A549 (cell line): ENCODE data around the gene ANKRD40. TPM values are rescaled to one million over a fixed set of nuclear protein-coding genes. Genes with fewer than 3 reads are reported as not detected.

ENCODE experiments used
- ATAC-seq, 2 experiments: fragments of 200-7000 bp in 1 of 2; fragments of >200 bp in 1 of 2; cut with Nextera tagmentation in 1 of 2; cut with Tn5 transposase in 1 of 2; 3 replicates each; pipeline versions ENCODE4 v1.8.0 to v1.9.1; 2018 to 2020; ENCODE audit warnings: mild to moderate bottlenecking in 1 of 2, moderate library complexity in 1 of 2
- CTCF ChIA-PET: fragments of 300-600 bp; sonication (Branson Sonifier 250); formaldehyde crosslinking; extraction: SDS; loops from one replicate; lab custom pipeline; 2021; ENCODE audit warnings: antibody characterized with exemption, inconsistent platforms; lab: Yijun Ruan, JAX
- POLR2A ChIA-PET: fragments of 350-600 bp; formaldehyde crosslinking; extraction: SDS; loops from one replicate; lab custom pipeline; 2021; ENCODE audit warnings: antibody characterized with exemption, inconsistent platforms; lab: Yijun Ruan, JAX
- DNase-seq, 2 experiments: peaks; one replicate each; pipeline versions ENCODE4 v3.0.0 to v3.0.0-alpha.2; 2011 to 2016; ENCODE audit warnings: low read depth in 1 of 2, low spot score in 1 of 2
- FAIRE-seq: peaks from 2 replicates; lab custom pipeline; 2011; peaks lifted over from hg19 to GRCh38; lab: Jason Lieb, UNC
- H3K27ac ChIP-seq, 2 experiments: fragments of >200 bp; sonication (Bioruptor Twin); formaldehyde crosslinking; 3 replicates each; pipeline ENCODE4 v1.5.1; 2016 to 2017
- H3K4me1 ChIP-seq: fragments of >200 bp; sonication (Bioruptor Twin); formaldehyde crosslinking; 3 replicates; pipeline ENCODE4 v1.6.1; 2016
- H3K4me2 ChIP-seq: fragments of >200 bp; sonication (Bioruptor Twin); formaldehyde crosslinking; 3 replicates; pipeline ENCODE4 v1.6.1; 2016
- H3K4me3 ChIP-seq: fragments of >200 bp; sonication (Bioruptor Twin); formaldehyde crosslinking; 3 replicates; pipeline ENCODE4 v1.5.1; 2016
- H3K9me3 ChIP-seq: fragments of >200 bp; sonication (Bioruptor Twin); formaldehyde crosslinking; 3 replicates; pipeline ENCODE4 v1.6.1; 2016
- CBX8 ChIP-seq: fragments of 200-600 bp; sonication (generic); IDR thresholded peaks from 2 replicates; pipeline ENCODE4 v1.6.1; 2016
- CEBPB ChIP-seq, 2 experiments: fragments of >200 bp in 1 of 2; sonication (Bioruptor Twin) in 1 of 2; formaldehyde crosslinking in 1 of 2; IDR thresholded peaks; 2 replicates each; pipeline ENCODE4 v1.6.1; 2012 to 2016
- CHD2 ChIP-seq: fragments of 150-350 bp; IDR thresholded peaks from 2 replicates; pipeline ENCODE4 v1.6.1; 2014; ENCODE audit warnings: low read length; ENCODE audit not compliant: partially characterized antibody
- CHD4 ChIP-seq: fragments of 200-600 bp; sonication (generic); IDR thresholded peaks from 2 replicates; pipeline ENCODE4 v1.6.1; 2016; ENCODE audit warnings: antibody characterized with exemption, mild to moderate bottlenecking, borderline replicate concordance
- E2F6 ChIP-seq: IDR thresholded peaks from 2 replicates; pipeline ENCODE4 v1.6.1; 2012; ENCODE audit warnings: low read depth, borderline replicate concordance
- FOSL2 ChIP-seq, 2 experiments: fragments of 450-650 bp in 1 of 2; fragments of >200 bp in 1 of 2; sonication (Bioruptor Twin) in 1 of 2; formaldehyde crosslinking; IDR thresholded peaks; 2 replicates each; pipeline versions ENCODE4 v1.5.0 to v1.6.1; 2016 to 2020; ENCODE audit warnings: mild to moderate bottlenecking in 1 of 2, moderate library complexity in 1 of 2
- HES2 ChIP-seq: fragments of >200 bp; sonication (Bioruptor Twin); formaldehyde crosslinking; IDR thresholded peaks from 2 replicates; pipeline ENCODE4 v1.6.1; 2016
- HMGXB4 ChIP-seq: fragments of 250-450 bp; sonication (Bioruptor Pico); IDR thresholded peaks from 2 replicates; pipeline ENCODE4 v1.5.0; 2021; ENCODE audit warnings: mild to moderate bottlenecking, moderate library complexity, borderline replicate concordance
- HOXB13 ChIP-seq: fragments of 250-450 bp; sonication (Bioruptor Pico); IDR thresholded peaks from 2 replicates; pipeline ENCODE4 v1.5.0; 2020; ENCODE audit warnings: low read depth, mild to moderate bottlenecking, moderate library complexity
- JUN ChIP-seq, 2 experiments: fragments of >200 bp; sonication (Bioruptor Twin); formaldehyde crosslinking; IDR thresholded peaks; 2 replicates in 1 of 2; 3 replicates in 1 of 2; pipeline ENCODE4 v1.6.1; 2016 to 2017
- KDM1A ChIP-seq: fragments of 200-600 bp; sonication (generic); IDR thresholded peaks from 2 replicates; pipeline ENCODE4 v1.6.1; 2016; ENCODE audit warnings: low read depth, mild to moderate bottlenecking
- KDM5A ChIP-seq: fragments of 200-600 bp; sonication (generic); IDR thresholded peaks from 2 replicates; pipeline ENCODE4 v1.6.1; 2016; ENCODE audit warnings: antibody characterized with exemption, mild to moderate bottlenecking
- MAFK ChIP-seq: fragments of 450-650 bp; IDR thresholded peaks from 2 replicates; pipeline ENCODE4 v1.6.1; 2014; ENCODE audit not compliant: partially characterized antibody
- NFE2L2 ChIP-seq: fragments of 150-350 bp; conservative IDR thresholded peaks from 2 replicates; pipeline ENCODE4 v1.6.1; 2014; ENCODE audit warnings: low read length
- PHF8 ChIP-seq: fragments of 200-600 bp; sonication (generic); IDR thresholded peaks from 2 replicates; pipeline ENCODE4 v1.6.1; 2016; ENCODE audit warnings: low read depth, mild to moderate bottlenecking, antibody characterized with exemption, moderate library complexity, borderline replicate concordance
- POLR2A ChIP-seq: IDR thresholded peaks from 2 replicates; pipeline ENCODE4 v1.6.1; 2012; ENCODE audit warnings: mild to moderate bottlenecking, low read length
- RAD21 ChIP-seq, 2 experiments: fragments of >200 bp in 1 of 2; sonication (Bioruptor Twin) in 1 of 2; formaldehyde crosslinking in 1 of 2; IDR thresholded peaks in 1 of 2; conservative IDR thresholded peaks in 1 of 2; 2 replicates in 1 of 2; 3 replicates in 1 of 2; pipeline ENCODE4 v1.6.1; 2012 to 2018; ENCODE audit warnings: inconsistent platforms in 1 of 2
- RNF2 ChIP-seq: fragments of 200-600 bp; sonication (generic); IDR thresholded peaks from 2 replicates; pipeline ENCODE4 v1.6.1; 2016; ENCODE audit warnings: low read depth, mild to moderate bottlenecking, antibody characterized with exemption, moderate library complexity, borderline replicate concordance
- TP53 ChIP-seq: fragments of 250-450 bp; sonication (Bioruptor Pico); IDR thresholded peaks from 2 replicates; pipeline ENCODE4 v1.5.0; 2021; ENCODE audit warnings: mild to moderate bottlenecking, moderate library complexity
- ZFP36 ChIP-seq: fragments of 450-650 bp; IDR thresholded peaks from 2 replicates; pipeline ENCODE4 v1.6.1; 2014; ENCODE audit warnings: borderline replicate concordance; ENCODE audit not compliant: partially characterized antibody
- WGBS: methylation state at CpG from one replicate; pipeline ENCODE4 v1.1.6; 2017; ENCODE audit errors: missing lambda C conversion rate; 5-methylcytosine and 5-hydroxymethylcytosine counted together
- polyA plus RNA-seq, 4 experiments: library from polyadenylated mRNA; depleted of rRNA in 3 of 4; stranded (reverse); fragments of >200 nt; fragmentation: RNase III in 1 of 4; extraction: RNeasy Plus Mini Kit Qiagen cat#74134 plus additional on column Dnase treatment in 1 of 4; gene quantifications; 2 replicates in 3 of 4; 3 replicates in 1 of 4; pipeline ENCODE4 v1.2.3, GENCODE V29; 2011 to 2017
- TF ChIP-seq, protein P1 (sequence below): fragments of 250-450 bp; sonication (Bioruptor Pico); IDR thresholded peaks from 2 replicates; pipeline ENCODE4 v1.5.0; 2020; ENCODE audit warnings: low read depth, mild to moderate bottlenecking, moderate library complexity
- TF ChIP-seq, protein P2 (sequence below): fragments of 450-650 bp; IDR thresholded peaks from 2 replicates; pipeline ENCODE4 v1.6.1; 2014; ENCODE audit warnings: antibody characterized with exemption

ANKRD40 gene
- polyA plus RNA-seq, 2 of the 4 experiments (the other 2 are of a cell fraction) = 50.1 to 84.3 TPM

DNA sequence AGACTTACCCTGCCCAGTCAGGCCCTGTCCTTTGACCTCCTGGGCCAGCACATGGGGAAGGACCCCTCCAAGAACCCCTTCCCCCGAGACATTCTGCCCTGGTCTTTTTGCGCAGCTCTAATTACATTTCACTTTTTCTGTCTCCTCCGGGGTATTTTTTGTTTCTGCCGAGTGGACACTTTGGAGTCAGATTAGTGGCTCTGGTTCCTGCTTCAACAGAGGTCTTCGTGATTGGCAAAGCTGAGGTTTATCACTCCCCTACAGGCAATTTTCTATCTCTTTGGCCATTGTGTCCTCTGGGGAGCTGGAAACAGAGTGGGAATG lies 23.5 kb downstream of the ANKRD40 start:
- ChIA-PET CTCF (interaction anchor here (1.0 to 52.6 kb wide), 7 partner anchors 8 to 201 kb away, joined by 3 to 2097 read pairs (median 753); partner anchors contain the start of genes ABCC3 and SPATA20), POLR2A (interaction anchor here (1.0 to 4.8 kb wide), 3 partner anchors 9 to 47 kb away, joined by 5 to 35 read pairs (median 11); no protein-coding TSS in a partner anchor)
- peaks cover 100% of the 10 kb centered on the region for H3K4me1 ChIP-seq
- no peak for FAIRE-seq
- no peak for DNase-seq
- no peak for ATAC-seq
- TF ChIP-seq E2F6 = 0 out of 2 replicates have a peak, but pooled peaks have one; percentile 29
- no peak for TF ChIP-seq PHF8
- TF ChIP-seq MAFK = peak; percentile 92
- no peaks in the 10 kb centered on the region for H3K9me3 ChIP-seq
- H3K4me2 ChIP-seq = peak overlapping the region; percentile 67
- WGBS = 61% methylated on average over 5 of the region's 5 CpGs
- no peak overlapping the region for H3K4me3 ChIP-seq
- H3K27ac ChIP-seq = peak overlapping the region; percentile 97 to 98

DNA sequence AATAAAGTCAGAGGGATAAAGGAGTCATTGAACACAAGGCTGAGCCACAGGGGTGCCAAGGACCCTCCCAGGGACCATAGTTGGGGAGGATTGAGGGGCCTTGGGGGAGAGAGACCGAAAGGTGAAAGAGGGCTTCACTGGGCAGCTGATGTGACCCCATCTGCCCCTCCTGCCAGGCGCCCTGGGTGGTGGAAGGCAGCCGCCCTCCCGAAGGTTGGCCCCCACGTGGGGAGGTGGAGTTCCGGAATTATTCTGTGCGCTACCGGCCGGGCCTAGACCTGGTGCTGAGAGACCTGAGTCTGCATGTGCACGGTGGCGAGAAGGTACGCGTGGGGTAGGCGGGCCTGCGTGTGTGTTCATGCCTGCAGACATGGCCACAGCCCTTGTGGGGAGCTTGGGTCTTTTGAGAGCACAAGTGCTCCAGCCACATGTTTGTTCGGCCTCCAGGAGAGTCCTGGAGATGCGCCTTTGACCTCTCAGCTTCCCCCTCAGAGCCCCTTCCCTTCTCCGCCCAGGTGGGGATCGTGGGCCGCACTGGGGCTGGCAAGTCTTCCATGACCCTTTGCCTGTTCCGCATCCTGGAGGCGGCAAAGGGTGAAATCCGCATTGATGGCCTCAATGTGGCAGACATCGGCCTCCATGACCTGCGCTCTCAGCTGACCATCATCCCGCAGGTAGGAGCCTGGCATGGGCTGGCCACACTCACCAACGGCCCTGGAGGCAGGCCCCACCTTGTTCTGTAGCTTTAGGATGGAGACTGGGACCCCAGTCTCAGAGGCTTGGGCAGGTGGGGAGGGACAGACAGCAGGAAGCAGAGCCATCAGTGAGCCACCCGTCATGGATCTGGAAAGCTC lies 24.1 kb downstream of the ANKRD40 start:
- Histone ChIP-seq H3K4me2 (peak overlapping the region; percentile 67), H3K4me3 (no peak overlapping the region), H3K9me3 (no peaks in the 10 kb centered on the region), H3K4me1 (peaks cover 100% of the 10 kb centered on the region), H3K27ac (peak overlapping the region; percentile 97 to 98)
- WGBS = 93% methylated on average over 28 of the region's 28 CpGs
- no peak for FAIRE-seq
- CTCF ChIA-PET = interaction anchor here (1.0 to 52.6 kb wide), 7 partner anchors 9 to 201 kb away, joined by 3 to 2097 read pairs (median 753); partner anchors contain the start of genes ABCC3 and SPATA20
- POLR2A ChIA-PET = interaction anchor here (2.5 to 4.8 kb wide), 2 partner anchors 9 to 46 kb away, joined by 11 to 35 read pairs; no protein-coding TSS in a partner anchor
- TF ChIP-seq FOSL2 (IDR thresholded peaks at IDR 0.05) = no peak
- TF ChIP-seq FOSL2 (CRISPR knock-in tag; IDR thresholded peaks at IDR 0.05) = no peak
- TF ChIP-seq NFE2L2 = no peak
- TF ChIP-seq JUN (IDR thresholded peaks at IDR 0.05) = no peak
- peak; percentile 20; the same call in 1 of the 2 replicates for TF ChIP-seq POLR2A
- no peak for TF ChIP-seq RAD21 (conservative IDR thresholded peaks at IDR 0.05 in 1 of 2, IDR thresholded peaks at IDR 0.05 in 1 of 2)
- TF ChIP-seq, all 56 proteins: peak for 1
- no peak for ATAC-seq
- DNase-seq = no peak

DNA sequence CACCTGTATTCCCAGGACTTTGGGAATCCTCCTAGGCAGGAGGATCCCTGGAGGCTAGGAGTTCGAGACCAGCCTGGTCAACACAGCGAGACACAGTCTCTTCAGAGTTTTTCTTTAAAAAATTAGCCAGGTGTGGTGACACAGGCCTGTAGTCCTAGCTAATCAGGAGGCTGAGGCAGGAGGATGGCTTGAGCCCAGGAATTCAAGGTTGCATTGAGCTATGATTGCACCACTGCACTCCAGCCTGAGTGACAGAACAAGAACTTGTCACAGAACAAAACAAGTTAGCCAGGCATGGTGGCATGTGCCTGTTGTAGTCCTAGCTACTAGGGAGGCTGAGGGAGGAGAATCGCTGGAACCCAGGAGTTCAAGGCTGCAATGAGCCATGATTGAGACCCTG lies 24.8 kb downstream of the ANKRD40 start:
- TF ChIP-seq CEBPB (IDR thresholded peaks at IDR 0.05) = peak in 1 of 2 experiments; percentile 27; a peak in 1 of 4 replicates
- TF ChIP-seq, protein P1, sequence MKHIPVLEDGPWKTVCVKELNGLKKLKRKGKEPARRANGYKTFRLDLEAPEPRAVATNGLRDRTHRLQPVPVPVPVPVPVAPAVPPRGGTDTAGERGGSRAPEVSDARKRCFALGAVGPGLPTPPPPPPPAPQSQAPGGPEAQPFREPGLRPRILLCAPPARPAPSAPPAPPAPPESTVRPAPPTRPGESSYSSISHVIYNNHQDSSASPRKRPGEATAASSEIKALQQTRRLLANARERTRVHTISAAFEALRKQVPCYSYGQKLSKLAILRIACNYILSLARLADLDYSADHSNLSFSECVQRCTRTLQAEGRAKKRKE (CRISPR knock-in tag) = no peak
- POLR2A ChIA-PET = interaction anchor here (0.8 to 4.8 kb wide), 3 partner anchors 10 to 45 kb away, joined by 3 to 35 read pairs (median 11); no protein-coding TSS in a partner anchor
- Histone ChIP-seq H3K4me3 (no peak overlapping the region), H3K27ac (peak overlapping the region; percentile 97 to 98), H3K4me2 (no peak overlapping the region), H3K4me1 (peaks cover 100% of the 10 kb centered on the region), H3K9me3 (no peaks in the 10 kb centered on the region)
- no peak for ATAC-seq
- 94% methylated on average over 3 of the region's 3 CpGs for WGBS
- CTCF ChIA-PET = interaction anchor here (27.4 to 52.6 kb wide), 4 partner anchors 9 to 136 kb away, joined by 753 to 2097 read pairs (median 783); partner anchors contain the start of genes ABCC3 and SPATA20
- FAIRE-seq = no peak
- DNase-seq = no peak

- peaks cover 99% of the 10 kb centered on the region for H3K4me1 ChIP-seq
- no peak overlapping the region for H3K4me2 ChIP-seq
- H3K4me3 ChIP-seq = no peak overlapping the region
- no peaks in the 10 kb centered on the region for H3K9me3 ChIP-seq
- DNase-seq (no peak), FAIRE-seq (no peak), ATAC-seq (no peak)
- CTCF ChIA-PET = interaction anchor here (1.2 to 52.6 kb wide), 5 partner anchors 9 to 137 kb away, joined by 3 to 2097 read pairs (median 783); partner anchors contain the start of genes ABCC3 and SPATA20
- H3K27ac ChIP-seq = peak overlapping the region; percentile 97 to 98
- 85% methylated on average over 3 of the region's 3 CpGs for WGBS
- POLR2A ChIA-PET = interaction anchor here (0.7 to 4.8 kb wide), 3 partner anchors 11 to 45 kb away, joined by 3 to 35 read pairs (median 4); no protein-coding TSS in a partner anchor
- no peak for TF ChIP-seq RNF2
- TF ChIP-seq, protein P2, sequence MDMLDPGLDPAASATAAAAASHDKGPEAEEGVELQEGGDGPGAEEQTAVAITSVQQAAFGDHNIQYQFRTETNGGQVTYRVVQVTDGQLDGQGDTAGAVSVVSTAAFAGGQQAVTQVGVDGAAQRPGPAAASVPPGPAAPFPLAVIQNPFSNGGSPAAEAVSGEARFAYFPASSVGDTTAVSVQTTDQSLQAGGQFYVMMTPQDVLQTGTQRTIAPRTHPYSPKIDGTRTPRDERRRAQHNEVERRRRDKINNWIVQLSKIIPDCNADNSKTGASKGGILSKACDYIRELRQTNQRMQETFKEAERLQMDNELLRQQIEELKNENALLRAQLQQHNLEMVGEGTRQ = no peak
- no peak for TF ChIP-seq CHD4
- TF ChIP-seq FOSL2 (IDR thresholded peaks at IDR 0.05) = no peak
- TF ChIP-seq FOSL2 (CRISPR knock-in tag; IDR thresholded peaks at IDR 0.05) = no peak
- no peak for TF ChIP-seq CBX8
- peak; percentile 99 for TF ChIP-seq ZFP36
- no peak for TF ChIP-seq HES2
- TF ChIP-seq KDM5A = no peak
- TF ChIP-seq MAFK = peak; percentile 3
- TF ChIP-seq HMGXB4 (CRISPR knock-in tag) = no peak
- TF ChIP-seq CHD2 = no peak
- peak; percentile 81; the same call in 1 of the 2 replicates for TF ChIP-seq KDM1A
- TF ChIP-seq JUN (IDR thresholded peaks at IDR 0.05) = no peak; a peak in 1 of 5 replicates
- TF ChIP-seq CEBPB (IDR thresholded peaks at IDR 0.05) = no peak
- TF ChIP-seq HOXB13 (CRISPR knock-in tag) = no peak
- TF ChIP-seq TP53 (CRISPR knock-in tag) = no peak
Measured at GRCh38 chr17:50682441-50682840, 25.3 kb downstream of the ANKRD40 start.
